Bone marrow (tissue), 2 donors: ENCODE data around the gene SREK1.

ENCODE experiments used
- DNase-seq, 2 donors: peaks; one replicate each; lab custom pipeline; 2025; lab: John Stamatoyannopoulos, UW

SREK1 gene

GRCh38 chr5:66164044-66164790, 20.1 kb downstream of the SREK1 start:
- no peak for DNase-seq

- DNase-seq: no peak
Observed at GRCh38 chr5:66168226-66168625, 24.1 kb downstream of the SREK1 start.

- peak in 1 of 2 donors; percentile 29 for DNase-seq
Observed at GRCh38 chr5:66169534-66169933, 25.4 kb downstream of the SREK1 start.

- DNase-seq: no peak
Observed at GRCh38 chr5:66170195-66170919, 26.3 kb downstream of the SREK1 start.

GRCh38 chr5:66171349-66172344, 27.5 kb downstream of the SREK1 start:
- peak in 1 of 2 donors; percentile 76 for DNase-seq

GRCh38 chr5:66174338-66174737, 30.2 kb downstream of the SREK1 start:
- DNase-seq: peak in 1 of 2 donors; percentile 1

- DNase-seq: no peak
Observed at GRCh38 chr5:66178799-66179198, 34.7 kb downstream of the SREK1 start.

GRCh38 chr5:66179297-66180051, 35.4 kb downstream of the SREK1 start:
- DNase-seq: no peak

GRCh38 chr5:66180282-66181155, 36.4 kb downstream of the SREK1 start:
- no peak for DNase-seq

- no peak for DNase-seq
Observed at GRCh38 chr5:66186108-66186507, 42.0 kb downstream of the SREK1 start.

GRCh38 chr5:66193419-66193818, 49.3 kb downstream of the SREK1 start:
- no peak for DNase-seq

GRCh38 chr5:66197764-66198405, 53.8 kb downstream of the SREK1 start:
- DNase-seq: no peak

GRCh38 chr5:66198837-66199236, 54.7 kb downstream of the SREK1 start:
- DNase-seq: no peak

GRCh38 chr5:66203531-66203930, 59.4 kb downstream of the SREK1 start:
- DNase-seq: no peak

GRCh38 chr5:66206465-66206864, 62.4 kb downstream of the SREK1 start:
- no peak for DNase-seq

GRCh38 chr5:66207800-66208561, 63.9 kb downstream of the SREK1 start:
- DNase-seq: no peak

- DNase-seq: no peak
Observed at GRCh38 chr5:66209350-66209749, 65.2 kb downstream of the SREK1 start.

- DNase-seq: no peak
Observed at GRCh38 chr5:66209794-66210193, 65.7 kb downstream of the SREK1 start.

GRCh38 chr5:66213533-66213932, 69.4 kb downstream of the SREK1 start:
- no peak for DNase-seq
